SK-N-SH treated with all-trans-retinoic acid at 6 μM for 48 hours (cell line): ENCODE results near the gene ZNF524.

ENCODE experiments used
- ATAC-seq: fragments of 200-7000 bp; cut with Tn5 transposase; 3 replicates; pipeline ENCODE4 v1.9.1; 2020; ENCODE audit warnings: mild to moderate bottlenecking, moderate library complexity
- ARNTL ChIP-seq: fragments of 450-650 bp; formaldehyde crosslinking; IDR thresholded peaks from 2 replicates; pipeline ENCODE4 v1.5.0; 2020; ENCODE audit warnings: low read depth, mild to moderate bottlenecking, moderate library complexity, borderline replicate concordance
- BACH2 ChIP-seq: fragments of 250-450 bp; sonication (Bioruptor Pico); IDR thresholded peaks from 2 replicates; pipeline ENCODE4 v1.9.0; 2021; ENCODE audit warnings: mild to moderate bottlenecking, borderline replicate concordance
- CREB5 ChIP-seq: fragments of 250-450 bp; sonication (Bioruptor Pico); IDR thresholded peaks from 2 replicates; pipeline ENCODE4 v1.5.1; 2020; ENCODE audit warnings: low read depth, mild to moderate bottlenecking, moderate library complexity
- CSDC2 ChIP-seq: fragments of 250-450 bp; sonication (Bioruptor Pico); IDR thresholded peaks from 2 replicates; pipeline ENCODE4 v1.5.0; 2020; ENCODE audit warnings: mild to moderate bottlenecking, moderate library complexity
- CSRNP3 ChIP-seq: fragments of 250-450 bp; sonication (Bioruptor Pico); IDR thresholded peaks from 2 replicates; pipeline ENCODE4 v1.5.1; 2021; ENCODE audit warnings: mild to moderate bottlenecking, moderate library complexity
- ESRRG ChIP-seq: fragments of 250-450 bp; sonication (Bioruptor Pico); IDR thresholded peaks from 2 replicates; pipeline ENCODE4 v1.6.1; 2021; ENCODE audit warnings: mild to moderate bottlenecking
- GLIS3 ChIP-seq: fragments of 250-450 bp; sonication (Bioruptor Pico); IDR thresholded peaks from 2 replicates; pipeline ENCODE4 v1.5.0; 2020; ENCODE audit warnings: mild to moderate bottlenecking, moderate library complexity
- ISL1 ChIP-seq: fragments of 250-450 bp; sonication (Bioruptor Pico); IDR thresholded peaks from 2 replicates; pipeline ENCODE4 v2.1.2; 2022; ENCODE audit warnings: mild to moderate bottlenecking, moderate library complexity
- OSR1 ChIP-seq: fragments of 250-450 bp; sonication (Bioruptor Pico); IDR thresholded peaks from 2 replicates; pipeline ENCODE4 v1.8.0; 2022; ENCODE audit warnings: moderate library complexity, mild to moderate bottlenecking, inconsistent platforms
- POU6F1 ChIP-seq: fragments of 250-450 bp; sonication (Bioruptor Pico); IDR thresholded peaks from 2 replicates; pipeline ENCODE4 v1.8.0; 2021; ENCODE audit warnings: low read depth, mild to moderate bottlenecking, moderate library complexity, borderline replicate concordance
- PPARA ChIP-seq: fragments of 250-450 bp; sonication (Bioruptor Pico); IDR thresholded peaks from 2 replicates; pipeline ENCODE4 v1.5.0; 2020; ENCODE audit warnings: mild to moderate bottlenecking, borderline replicate concordance
- RARB ChIP-seq: fragments of 250-450 bp; sonication (Bioruptor Pico); IDR thresholded peaks from 2 replicates; pipeline ENCODE4 v1.8.0; 2021; ENCODE audit warnings: mild to moderate bottlenecking, moderate library complexity
- SNAI2 ChIP-seq: fragments of 250-450 bp; sonication (Bioruptor Pico); IDR thresholded peaks from 2 replicates; pipeline ENCODE4 v1.5.0; 2020; ENCODE audit warnings: mild to moderate bottlenecking, moderate library complexity
- TCF4 ChIP-seq: fragments of 250-450 bp; sonication (Bioruptor Pico); IDR thresholded peaks from 2 replicates; pipeline ENCODE4 v1.8.0; 2021; ENCODE audit warnings: mild to moderate bottlenecking, moderate library complexity, borderline replicate concordance
- TOX ChIP-seq: fragments of 250-450 bp; sonication (Bioruptor Pico); IDR thresholded peaks from 2 replicates; pipeline ENCODE4 v1.8.0; 2021; ENCODE audit warnings: mild to moderate bottlenecking, moderate library complexity, borderline replicate concordance
- TSHZ2 ChIP-seq: fragments of 250-450 bp; sonication (Bioruptor Pico); IDR thresholded peaks from 2 replicates; pipeline ENCODE4 v1.5.0; 2020; ENCODE audit warnings: mild to moderate bottlenecking, moderate library complexity
- ZC3H10 ChIP-seq: fragments of 250-450 bp; sonication (Bioruptor Pico); IDR thresholded peaks from 2 replicates; pipeline ENCODE4 v1.5.1; 2021; ENCODE audit warnings: mild to moderate bottlenecking, moderate library complexity
- ZFP3 ChIP-seq: fragments of 250-450 bp; sonication (Bioruptor Pico); IDR thresholded peaks from 2 replicates; pipeline ENCODE4 v1.5.0; 2020; ENCODE audit warnings: mild to moderate bottlenecking, moderate library complexity
- ZFP30 ChIP-seq: fragments of 450-650 bp; formaldehyde crosslinking; IDR thresholded peaks from 2 replicates; pipeline ENCODE4 v1.5.0; 2022; ENCODE audit warnings: mild to moderate bottlenecking, moderate library complexity
- ZNF565 ChIP-seq: fragments of 450-650 bp; formaldehyde crosslinking; conservative IDR thresholded peaks from 2 replicates; pipeline ENCODE4 v1.5.0; 2020; ENCODE audit warnings: low read depth, mild to moderate bottlenecking, moderate library complexity
- ZNF70 ChIP-seq: fragments of 450-650 bp; formaldehyde crosslinking; IDR thresholded peaks from 2 replicates; pipeline ENCODE4 v1.5.0; 2020; ENCODE audit warnings: mild to moderate bottlenecking, moderate library complexity
- ZNF8 ChIP-seq: fragments of 450-650 bp; formaldehyde crosslinking; IDR thresholded peaks from 2 replicates; pipeline ENCODE4 v1.5.0; 2020; ENCODE audit warnings: mild to moderate bottlenecking, moderate library complexity

Gene ZNF524

GRCh38 chr19:55588738-55589137, 11.3 kb upstream of the ZNF524 start (continued):
- TF ChIP-seq CSRNP3 (no peak), ARNTL (CRISPR knock-in tag) (no peak)

- ATAC-seq = no peak
- TF ChIP-seq PPARA (CRISPR knock-in tag) = no peak
- no peak for TF ChIP-seq GLIS3 (CRISPR knock-in tag)
- no peak for TF ChIP-seq SNAI2 (CRISPR knock-in tag)
- no peak for TF ChIP-seq RARB (CRISPR knock-in tag)
- no peak for TF ChIP-seq TSHZ2 (CRISPR knock-in tag)
- no peak for TF ChIP-seq ZFP3 (CRISPR knock-in tag)
- no peak for TF ChIP-seq ZFP30
- no peak for TF ChIP-seq TOX (CRISPR knock-in tag)
- TF ChIP-seq BACH2 (CRISPR knock-in tag) = no peak
- no peak for TF ChIP-seq ESRRG (CRISPR knock-in tag)
- no peak for TF ChIP-seq OSR1 (CRISPR knock-in tag)
- no peak for TF ChIP-seq ZC3H10 (CRISPR knock-in tag)
- no peak for TF ChIP-seq ISL1 (CRISPR knock-in tag)
- no peak for TF ChIP-seq ZNF8
- TF ChIP-seq TCF4 (CRISPR knock-in tag) = no peak
- no peak for TF ChIP-seq POU6F1 (CRISPR knock-in tag)
- TF ChIP-seq ZNF565 (CRISPR knock-in tag) = no peak
- TF ChIP-seq CREB5 = no peak
- TF ChIP-seq CSDC2 = no peak
- TF ChIP-seq ZNF70 = no peak
Observed at GRCh38 chr19:55590109-55590508, 10.0 kb upstream of the ZNF524 start.

GRCh38 chr19:55590617-55591016, 9.5 kb upstream of the ZNF524 start:
- 0 out of 3 replicates have a peak, but pooled peaks have one; percentile 5 for ATAC-seq
- TF ChIP-seq ARNTL (CRISPR knock-in tag) (no peak), ZFP3 (CRISPR knock-in tag) (no peak), TSHZ2 (CRISPR knock-in tag) (no peak), ZFP30 (no peak), ZC3H10 (CRISPR knock-in tag) (no peak), OSR1 (CRISPR knock-in tag) (no peak), CSDC2 (no peak), ZNF565 (CRISPR knock-in tag) (no peak), BACH2 (CRISPR knock-in tag) (no peak), ESRRG (CRISPR knock-in tag) (no peak), CREB5 (no peak), TCF4 (CRISPR knock-in tag) (no peak)
